ENCODE results near the gene CCDC9. TPM values are rescaled to one million over a fixed set of nuclear protein-coding genes. Genes with fewer than 3 reads are reported as not detected.

Gene CCDC9
- total and polyA plus RNA-seq, 2 of the 13 experiments (the other 11 are each of a cell fraction or from before 2014, with no cell fraction given), result 2.9 to 6.3 TPM

DNA sequence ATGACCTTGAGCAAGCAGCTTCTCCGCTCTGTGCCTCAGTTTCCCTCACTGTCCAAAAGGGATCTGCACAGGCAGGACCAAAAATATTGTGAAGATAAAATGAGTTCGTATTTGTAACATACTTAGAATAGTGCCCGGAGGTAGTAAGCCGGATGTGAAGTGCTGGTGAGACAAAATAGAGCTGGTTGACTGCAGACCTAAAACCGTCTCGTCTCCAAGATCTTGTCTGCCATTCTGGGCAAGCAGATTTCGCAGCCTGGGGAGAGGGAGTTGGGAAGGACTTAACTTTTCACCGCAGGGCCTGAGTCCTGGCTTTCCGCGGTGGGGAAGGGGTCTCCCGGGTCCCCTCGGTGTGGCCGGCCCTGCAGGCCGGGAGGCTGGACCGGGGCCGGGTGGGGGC, 17.2 kb upstream of the CCDC9 start (continued):
- TF ChIP-seq TAF1 (CRISPR knock-in tag; IDR thresholded peaks at IDR 0.05) (no peak), ATF7-NPFF (CRISPR knock-in tag; IDR thresholded peaks at IDR 0.05; ENCODE audit: low read depth) (no peak), ELF4 (CRISPR knock-in tag; IDR thresholded peaks at IDR 0.05; ENCODE audit: borderline replicate concordance) (no peak), ARNT (IDR thresholded peaks at IDR 0.05) (no peak)

DNA sequence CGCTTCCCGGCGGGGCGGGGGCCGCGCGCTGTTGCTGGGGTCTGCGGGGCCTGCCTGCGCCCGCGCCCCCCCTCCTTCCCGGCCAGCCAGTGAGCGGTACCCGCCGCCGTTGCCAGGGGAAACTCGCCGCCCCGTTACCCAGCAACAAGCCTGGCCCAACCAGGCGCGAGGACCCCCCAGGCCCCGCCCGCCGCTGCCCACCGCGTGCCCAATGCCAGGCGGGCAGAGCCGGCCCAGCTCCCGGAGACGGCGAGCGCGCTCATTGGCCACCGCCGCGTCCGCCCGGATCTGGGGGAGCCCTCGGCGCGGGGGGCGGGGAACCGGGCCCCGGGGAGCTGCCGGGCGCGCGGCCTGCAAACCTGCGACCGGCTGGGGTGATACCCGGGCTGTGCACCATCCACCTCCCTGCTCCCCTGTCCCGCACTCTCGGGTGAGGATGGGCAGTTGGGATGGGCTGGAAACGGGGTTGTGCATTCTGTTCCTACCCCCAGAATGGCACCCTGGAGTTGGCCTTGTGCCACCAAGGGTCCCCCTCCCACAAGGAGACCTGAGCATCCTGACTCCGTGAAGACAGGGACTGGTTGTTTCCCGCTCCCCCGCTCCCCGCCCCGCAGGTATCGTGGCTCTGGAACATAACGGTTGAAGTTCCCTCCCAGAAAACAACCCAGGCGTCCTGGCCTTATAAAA, 16.6 kb upstream of the CCDC9 start:
- in situ Hi-C loops (cut with HindIII; ENCODE audit: extremely low pct_ligation_motif_present, low pct_unique_long_range_greater_than_20kb) (no loop called here), intact Hi-C loops (cut with micrococcal nuclease; ENCODE audit: unreplicated experiment) (loop anchor here (5.0 kb wide), 1 partner anchor 92 kb away; no protein-coding TSS in a partner anchor)
- no peaks in the 10 kb centered on the region for H3K9me3 ChIP-seq (ENCODE audit: low read length)
- TF ChIP-seq, protein P1, sequence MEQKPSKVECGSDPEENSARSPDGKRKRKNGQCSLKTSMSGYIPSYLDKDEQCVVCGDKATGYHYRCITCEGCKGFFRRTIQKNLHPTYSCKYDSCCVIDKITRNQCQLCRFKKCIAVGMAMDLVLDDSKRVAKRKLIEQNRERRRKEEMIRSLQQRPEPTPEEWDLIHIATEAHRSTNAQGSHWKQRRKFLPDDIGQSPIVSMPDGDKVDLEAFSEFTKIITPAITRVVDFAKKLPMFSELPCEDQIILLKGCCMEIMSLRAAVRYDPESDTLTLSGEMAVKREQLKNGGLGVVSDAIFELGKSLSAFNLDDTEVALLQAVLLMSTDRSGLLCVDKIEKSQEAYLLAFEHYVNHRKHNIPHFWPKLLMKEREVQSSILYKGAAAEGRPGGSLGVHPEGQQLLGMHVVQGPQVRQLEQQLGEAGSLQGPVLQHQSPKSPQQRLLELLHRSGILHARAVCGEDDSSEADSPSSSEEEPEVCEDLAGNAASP (CRISPR knock-in tag; IDR thresholded peaks at IDR 0.05; ENCODE audit: borderline replicate concordance), result no peak
- TF ChIP-seq ZC3H4 (CRISPR knock-in tag; IDR thresholded peaks at IDR 0.05; ENCODE audit: borderline replicate concordance), result no peak
- no peak for TF ChIP-seq JDP2 (CRISPR knock-in tag; IDR thresholded peaks at IDR 0.05; ENCODE audit: borderline replicate concordance)
- no peak for TF ChIP-seq SUZ12 (IDR thresholded peaks at IDR 0.05; ENCODE audit: low read depth, low read length)
- TF ChIP-seq, protein P2, sequence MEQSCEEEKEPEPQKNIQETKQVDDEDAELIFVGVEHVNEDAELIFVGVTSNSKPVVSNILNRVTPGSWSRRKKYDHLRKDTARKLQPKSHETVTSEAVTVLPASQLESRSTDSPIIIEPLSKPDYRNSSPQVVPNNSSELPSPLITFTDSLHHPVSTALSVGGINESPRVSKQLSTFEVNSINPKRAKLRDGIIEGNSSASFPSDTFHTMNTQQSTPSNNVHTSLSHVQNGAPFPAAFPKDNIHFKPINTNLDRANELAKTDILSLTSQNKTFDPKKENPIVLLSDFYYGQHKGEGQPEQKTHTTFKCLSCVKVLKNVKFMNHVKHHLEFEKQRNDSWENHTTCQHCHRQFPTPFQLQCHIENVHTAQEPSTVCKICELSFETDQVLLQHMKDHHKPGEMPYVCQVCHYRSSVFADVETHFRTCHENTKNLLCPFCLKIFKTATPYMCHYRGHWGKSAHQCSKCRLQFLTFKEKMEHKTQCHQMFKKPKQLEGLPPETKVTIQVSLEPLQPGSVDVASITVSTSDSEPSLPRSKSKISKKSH (CRISPR knock-in tag; IDR thresholded peaks at IDR 0.05; ENCODE audit: borderline replicate concordance), result no peak
- no peak for TF ChIP-seq RFXANK (CRISPR knock-in tag; IDR thresholded peaks at IDR 0.05)
- no peak for TF ChIP-seq REXO4 (CRISPR knock-in tag; IDR thresholded peaks at IDR 0.05; ENCODE audit: borderline replicate concordance)
- TF ChIP-seq TMF1 (CRISPR knock-in tag; IDR thresholded peaks at IDR 0.05; ENCODE audit: low read depth), result no peak
- TF ChIP-seq ZNF780A (CRISPR knock-in tag; IDR thresholded peaks at IDR 0.05), result no peak
- no peak for TF ChIP-seq JARID2 (CRISPR knock-in tag; IDR thresholded peaks at IDR 0.05; ENCODE audit: insufficient replicate concordance)
- TF ChIP-seq, protein P3, sequence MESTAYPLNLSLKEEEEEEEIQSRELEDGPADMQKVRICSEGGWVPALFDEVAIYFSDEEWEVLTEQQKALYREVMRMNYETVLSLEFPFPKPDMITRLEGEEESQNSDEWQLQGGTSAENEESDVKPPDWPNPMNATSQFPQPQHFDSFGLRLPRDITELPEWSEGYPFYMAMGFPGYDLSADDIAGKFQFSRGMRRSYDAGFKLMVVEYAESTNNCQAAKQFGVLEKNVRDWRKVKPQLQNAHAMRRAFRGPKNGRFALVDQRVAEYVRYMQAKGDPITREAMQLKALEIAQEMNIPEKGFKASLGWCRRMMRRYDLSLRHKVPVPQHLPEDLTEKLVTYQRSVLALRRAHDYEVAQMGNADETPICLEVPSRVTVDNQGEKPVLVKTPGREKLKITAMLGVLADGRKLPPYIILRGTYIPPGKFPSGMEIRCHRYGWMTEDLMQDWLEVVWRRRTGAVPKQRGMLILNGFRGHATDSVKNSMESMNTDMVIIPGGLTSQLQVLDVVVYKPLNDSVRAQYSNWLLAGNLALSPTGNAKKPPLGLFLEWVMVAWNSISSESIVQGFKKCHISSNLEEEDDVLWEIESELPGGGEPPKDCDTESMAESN (CRISPR knock-in tag; conservative IDR thresholded peaks at IDR 0.05), result no peak
- TF ChIP-seq, protein P4, sequence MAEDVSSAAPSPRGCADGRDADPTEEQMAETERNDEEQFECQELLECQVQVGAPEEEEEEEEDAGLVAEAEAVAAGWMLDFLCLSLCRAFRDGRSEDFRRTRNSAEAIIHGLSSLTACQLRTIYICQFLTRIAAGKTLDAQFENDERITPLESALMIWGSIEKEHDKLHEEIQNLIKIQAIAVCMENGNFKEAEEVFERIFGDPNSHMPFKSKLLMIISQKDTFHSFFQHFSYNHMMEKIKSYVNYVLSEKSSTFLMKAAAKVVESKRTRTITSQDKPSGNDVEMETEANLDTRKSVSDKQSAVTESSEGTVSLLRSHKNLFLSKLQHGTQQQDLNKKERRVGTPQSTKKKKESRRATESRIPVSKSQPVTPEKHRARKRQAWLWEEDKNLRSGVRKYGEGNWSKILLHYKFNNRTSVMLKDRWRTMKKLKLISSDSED (CRISPR knock-in tag; IDR thresholded peaks at IDR 0.05), result no peak
- no peak for TF ChIP-seq ELF3 (CRISPR knock-in tag; IDR thresholded peaks at IDR 0.05)
- DNase-seq (ENCODE audit: low spot score) (no peak), ATAC-seq (no peak), FAIRE-seq (no peak)
- no peak overlapping the region for H3K4me2 ChIP-seq (ENCODE audit: low read depth, low read length)
- no peak overlapping the region for H3K27ac ChIP-seq (ENCODE audit: extremely low read length, insufficient read depth, low read length)
- POLR2A ChIA-PET, result interaction anchor here (0.8 to 1.9 kb wide), 4 partner anchors 13 to 50 kb away, joined by 3 to 21 read pairs (median 6); partner anchors contain the start of gene CCDC9
- H4K20me1 ChIP-seq (ENCODE audit: insufficient read depth, low read length), result no peaks in the 10 kb centered on the region
- 81% methylated on average over 37 of the region's 62 CpGs for WGBS (ENCODE audit: low lambda C conversion rate)
- H3K4me1 ChIP-seq (ENCODE audit: insufficient read depth, low read length), result peaks cover 34% of the 10 kb centered on the region
- no peak overlapping the region for H3K9ac ChIP-seq (ENCODE audit: insufficient read depth, low read depth, low read length)
- no peak overlapping the region for H2AFZ ChIP-seq (ENCODE audit: low read length)
- CTCF ChIA-PET (ENCODE audit: low intra/inter-chr PET ratio, low total read pairs), result no interaction called here
- no TSS peak for BruUV-seq (replicated peaks)
- no peak overlapping the region for H3K4me3 ChIP-seq (replicated peaks in 1 of 3; ENCODE audit: insufficient read depth in 1 of 3, low read depth in 2 of 3, low read length in 3 of 3)
- H3K79me2 ChIP-seq (ENCODE audit: insufficient read depth, low read length), result no peaks in the 10 kb centered on the region
- H3K27me3 ChIP-seq (ENCODE audit: control insufficient read depth in 1 of 2, insufficient read depth in 2 of 2, low read length in 2 of 2), result no peaks in the 10 kb centered on the region
- H3K36me3 ChIP-seq (replicated peaks in 1 of 2; ENCODE audit: control insufficient read depth in 1 of 2, insufficient read depth in 2 of 2, low read length in 2 of 2), result no peaks in the 10 kb centered on the region
